Mesenchymal stem cell (in vitro differentiated cells and primary cell): ENCODE results near the gene SH3GL2.
A peak's percentile ranks its signal among the peaks of the same experiment; 100 is the strongest.

Experiments used
- DNase-seq: peaks from one replicate; pipeline ENCODE4 v3.0.0-alpha.2; 2013
- H2AFZ ChIP-seq: one replicate; pipeline ENCODE4 v1.6.1; 2013; ENCODE audit warnings: low read depth, mild to moderate bottlenecking, control low read depth, inconsistent platforms, low read length, moderate library complexity
- H2AK5ac ChIP-seq: 2 replicates; pipeline ENCODE4 v1.6.1; 2013; ENCODE audit warnings: low read length, moderate library complexity, mild to moderate bottlenecking, inconsistent platforms; ENCODE audit not compliant: severe bottlenecking
- H2BK120ac ChIP-seq: one replicate; pipeline ENCODE4 v1.6.1; 2013; ENCODE audit warnings: low read depth, mild to moderate bottlenecking, inconsistent platforms, low read length, moderate library complexity
- H2BK12ac ChIP-seq, 2 experiments: one replicate each; pipeline ENCODE4 v1.6.1; 2013; ENCODE audit warnings: inconsistent platforms in 2 of 2, low read length in 2 of 2, mild to moderate bottlenecking in 2 of 2, moderate library complexity in 2 of 2, control low read depth in 1 of 2
- H2BK15ac ChIP-seq: one replicate; pipeline ENCODE4 v1.6.1; 2013; ENCODE audit warnings: mild to moderate bottlenecking, low read depth, inconsistent platforms; ENCODE audit not compliant: poor library complexity, severe bottlenecking
- H2BK5ac ChIP-seq: 2 replicates; pipeline ENCODE4 v1.6.1; 2013; ENCODE audit warnings: low read depth, mild to moderate bottlenecking, low read length, control low read depth, inconsistent platforms; ENCODE audit not compliant: poor library complexity, severe bottlenecking
- H3K14ac ChIP-seq, 2 experiments: one replicate each; pipeline ENCODE4 v1.6.1; 2013; ENCODE audit warnings: inconsistent platforms in 2 of 2, low read length in 2 of 2, control low read depth in 1 of 2, mild to moderate bottlenecking in 1 of 2, moderate library complexity in 1 of 2
- H3K18ac ChIP-seq, 2 experiments: one replicate each; pipeline ENCODE4 v1.6.1; 2013; ENCODE audit warnings: inconsistent platforms in 2 of 2, low read length in 2 of 2, control low read depth in 1 of 2, low read depth in 1 of 2, mild to moderate bottlenecking in 1 of 2
- H3K23ac ChIP-seq, 2 experiments: one replicate each; pipeline ENCODE4 v1.6.1; 2013; ENCODE audit warnings: inconsistent platforms in 2 of 2, low read length in 2 of 2, mild to moderate bottlenecking in 2 of 2, moderate library complexity in 2 of 2, control low read depth in 1 of 2
- H3K27ac ChIP-seq: 2 replicates; pipeline ENCODE4 v1.5.1; 2013; ENCODE audit warnings: mild to moderate bottlenecking, moderate library complexity, low read length, control low read depth, inconsistent platforms; ENCODE audit not compliant: poor library complexity, severe bottlenecking
- H3K27me3 ChIP-seq, 2 experiments: 2 replicates each; pipeline versions ENCODE4 v1.6.1 to v1.7.0; 2013; ENCODE audit warnings: low read length in 2 of 2, mild to moderate bottlenecking in 2 of 2, moderate library complexity in 2 of 2, control low read depth in 1 of 2, inconsistent platforms in 1 of 2; ENCODE audit not compliant: control insufficient read depth in 1 of 2, insufficient read depth in 1 of 2
- H3K36me3 ChIP-seq, 2 experiments: 2 replicates each; pipeline versions ENCODE4 v1.6.1 to v1.7.0; 2013; ENCODE audit warnings: low read length in 2 of 2, control low read depth in 1 of 2, inconsistent platforms in 1 of 2, low read depth in 1 of 2, mild to moderate bottlenecking in 1 of 2; ENCODE audit not compliant: insufficient read depth in 2 of 2, control insufficient read depth in 1 of 2
- H3K4ac ChIP-seq, 2 experiments: one replicate each; pipeline ENCODE4 v1.6.1; 2013; ENCODE audit warnings: inconsistent platforms in 2 of 2, low read length in 2 of 2, mild to moderate bottlenecking in 2 of 2, moderate library complexity in 2 of 2, control low read depth in 1 of 2, low read depth in 1 of 2
- H3K4me1 ChIP-seq: 2 replicates; pipeline ENCODE4 v1.6.1; 2013; ENCODE audit warnings: low read depth, low read length, control low read depth; ENCODE audit not compliant: control insufficient read depth, insufficient read depth
- H3K4me2 ChIP-seq: 2 replicates; pipeline ENCODE4 v1.6.1; 2013; ENCODE audit warnings: low read length, mild to moderate bottlenecking, inconsistent platforms; ENCODE audit not compliant: poor library complexity, severe bottlenecking
- H3K4me3 ChIP-seq, 2 experiments: 2 replicates each; pipeline versions ENCODE4 v1.5.1 to v1.7.0; 2013; ENCODE audit warnings: low read length in 2 of 2, mild to moderate bottlenecking in 2 of 2, control low read depth in 1 of 2, low read depth in 1 of 2; ENCODE audit not compliant: insufficient read depth in 1 of 2
- H3K79me1 ChIP-seq: replicated peaks from 2 replicates; pipeline ENCODE4 v1.6.1; 2013; ENCODE audit warnings: mild to moderate bottlenecking, control low read depth, low read length, inconsistent platforms; ENCODE audit not compliant: poor library complexity, severe bottlenecking
- H3K9ac ChIP-seq: 2 replicates; pipeline ENCODE4 v1.7.0; 2013; ENCODE audit warnings: mild to moderate bottlenecking, low read length, moderate library complexity
- H3K9me3 ChIP-seq: 2 replicates; pipeline ENCODE4 v1.7.0; 2013; ENCODE audit warnings: mild to moderate bottlenecking, low read length; ENCODE audit not compliant: control insufficient read depth
- H4K8ac ChIP-seq: one replicate; pipeline ENCODE4 v1.6.1; 2013; ENCODE audit warnings: inconsistent platforms, mild to moderate bottlenecking, low read length, moderate library complexity
- H4K91ac ChIP-seq: one replicate; pipeline ENCODE4 v1.6.1; 2013; ENCODE audit warnings: mild to moderate bottlenecking, low read length, inconsistent platforms
- WGBS: methylation state at CpG from one replicate; pipeline ENCODE4 v1.1.7; 2013; ENCODE audit warnings: mixed read lengths; 5-methylcytosine and 5-hydroxymethylcytosine counted together

SH3GL2 gene

DNA sequence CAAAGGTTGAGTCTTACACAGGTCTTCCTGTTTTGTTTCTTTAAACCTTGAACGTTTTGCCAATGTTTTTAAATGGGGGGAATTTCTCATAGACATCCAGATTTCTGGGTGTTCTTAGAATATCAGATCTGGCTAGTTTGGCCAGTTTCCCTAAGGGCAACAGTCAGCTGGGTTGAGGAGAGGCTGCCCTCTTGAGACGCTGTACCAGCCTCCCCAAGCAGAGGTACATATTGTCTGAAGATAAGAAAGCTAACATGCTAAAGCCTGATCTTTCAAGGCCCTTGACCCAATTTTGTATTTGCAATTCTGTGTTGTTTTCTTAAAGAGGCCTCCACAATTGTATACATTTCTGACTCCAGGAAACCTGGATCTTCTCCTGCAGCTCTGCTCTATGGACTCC, 21.9 kb upstream of the SH3GL2 start:
- Histone ChIP-seq H3K79me1 (no peaks in the 10 kb centered on the region), H3K23ac (no peak overlapping the region), H2AFZ (no peak overlapping the region), H3K9ac (no peak overlapping the region), H3K9me3 (no peaks in the 10 kb centered on the region), H3K4me3 (no peak overlapping the region), H3K27ac (no peak overlapping the region), H2AK5ac (no peak overlapping the region), H4K8ac (no peak overlapping the region), H2BK120ac (no peak overlapping the region), H2BK12ac (no peak overlapping the region), H3K14ac (no peak overlapping the region), H3K4me2 (no peak overlapping the region), H2BK5ac (no peak overlapping the region), H3K4ac (no peak overlapping the region), H3K4me1 (no peaks in the 10 kb centered on the region), H3K36me3 (no peaks in the 10 kb centered on the region), H3K27me3 (peaks cover 0 to 3% of the 10 kb centered on the region in 2 experiments), H4K91ac (no peak overlapping the region), H3K18ac (no peak overlapping the region), H2BK15ac (no peak overlapping the region)
- no peak for DNase-seq
- WGBS, result 64% methylated on average over 2 of the region's 2 CpGs

DNA sequence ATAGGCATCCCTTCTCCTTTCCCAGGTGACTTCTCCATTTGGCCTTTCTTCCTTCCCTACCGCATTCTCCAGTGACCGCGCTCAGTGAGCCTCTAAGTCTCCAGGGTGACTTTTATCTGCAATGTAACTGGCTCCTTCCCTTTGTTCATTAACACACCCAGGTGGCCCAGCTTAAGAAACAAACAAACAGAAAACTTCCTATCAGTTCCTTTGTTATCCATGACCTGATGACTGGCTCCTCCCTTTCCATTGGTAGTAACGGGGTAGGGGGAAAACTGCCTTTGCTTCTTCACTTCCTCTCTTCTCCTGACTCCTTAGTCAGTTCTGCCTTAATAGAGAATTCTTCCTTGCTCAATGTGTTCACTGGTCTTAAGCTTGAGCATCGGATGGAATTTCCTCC, 7.0 kb upstream of the SH3GL2 start:
- Histone ChIP-seq H2BK120ac (no peak overlapping the region), H2BK5ac (no peak overlapping the region), H3K79me1 (no peaks in the 10 kb centered on the region), H3K4ac (no peak overlapping the region), H3K27ac (no peak overlapping the region), H3K14ac (no peak overlapping the region), H2BK15ac (no peak overlapping the region), H3K27me3 (peaks cover 27 to 36% of the 10 kb centered on the region in 2 experiments), H3K9ac (no peak overlapping the region), H3K23ac (no peak overlapping the region), H4K8ac (no peak overlapping the region), H2BK12ac (no peak overlapping the region), H3K36me3 (no peaks in the 10 kb centered on the region), H3K4me2 (no peak overlapping the region), H3K4me1 (no peaks in the 10 kb centered on the region), H3K4me3 (no peak overlapping the region), H2AK5ac (no peak overlapping the region), H3K9me3 (no peaks in the 10 kb centered on the region), H4K91ac (no peak overlapping the region), H3K18ac (no peak overlapping the region), H2AFZ (peak overlapping the region; percentile 36)
- no peak for DNase-seq
- 71% methylated on average over 5 of the region's 5 CpGs for WGBS

DNA sequence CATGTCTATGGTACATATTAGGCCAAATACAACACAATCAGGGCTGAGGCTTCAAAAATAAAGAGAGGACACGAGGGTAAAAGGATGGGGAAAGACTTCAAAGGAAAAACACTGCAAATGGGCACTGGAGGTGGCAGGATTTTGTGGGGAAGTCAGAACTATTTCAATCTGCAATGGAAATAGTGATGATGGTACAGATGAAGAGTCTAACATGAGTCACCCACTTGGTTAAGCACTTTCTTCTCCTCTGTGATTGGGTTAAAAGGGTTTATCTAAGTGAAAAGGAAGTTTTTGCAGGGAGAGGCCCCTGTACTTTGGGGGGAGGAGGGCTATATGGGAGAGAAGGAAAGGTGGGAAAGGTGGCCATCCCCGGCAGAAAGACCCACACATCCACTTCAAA, 4.5 kb upstream of the SH3GL2 start:
- H3K9ac ChIP-seq, result no peak overlapping the region
- no peak overlapping the region for H3K14ac ChIP-seq
- no peak for DNase-seq
- no peak overlapping the region for H2AFZ ChIP-seq
- no peak overlapping the region for H3K4ac ChIP-seq
- H2BK5ac ChIP-seq, result no peak overlapping the region
- H3K79me1 ChIP-seq, result no peaks in the 10 kb centered on the region
- no peak overlapping the region for H4K8ac ChIP-seq
- no peaks in the 10 kb centered on the region for H3K36me3 ChIP-seq
- WGBS, result 75% methylated on average over 2 of the region's 2 CpGs
- H2AK5ac ChIP-seq, result no peak overlapping the region
- no peaks in the 10 kb centered on the region for H3K9me3 ChIP-seq
- H4K91ac ChIP-seq, result no peak overlapping the region
- H3K4me1 ChIP-seq, result peaks cover 9% of the 10 kb centered on the region
- H3K4me3 ChIP-seq, result no peak overlapping the region
- H2BK120ac ChIP-seq, result no peak overlapping the region
- peaks cover 48 to 60% of the 10 kb centered on the region in 2 experiments for H3K27me3 ChIP-seq
- no peak overlapping the region for H2BK12ac ChIP-seq
- H3K23ac ChIP-seq, result no peak overlapping the region
- H3K18ac ChIP-seq, result no peak overlapping the region
- no peak overlapping the region for H3K27ac ChIP-seq
- H2BK15ac ChIP-seq, result no peak overlapping the region
- no peak overlapping the region for H3K4me2 ChIP-seq

DNA sequence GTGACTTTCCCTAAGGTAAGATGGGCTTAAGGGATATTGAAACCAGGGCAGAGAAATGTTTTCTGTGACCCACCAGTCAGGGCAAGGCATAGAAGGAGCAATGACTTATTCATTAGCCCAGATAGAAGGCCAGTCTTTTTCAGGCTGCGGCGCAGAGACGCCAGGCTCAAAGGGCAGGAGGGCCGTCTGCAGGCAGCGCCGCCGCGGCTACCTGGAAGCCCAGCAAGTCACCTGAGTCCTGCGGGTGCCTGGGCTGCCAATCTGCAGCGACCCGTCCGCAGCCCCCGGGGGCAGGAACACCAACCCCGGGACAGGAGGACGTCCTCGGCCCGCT, 322 bp upstream of the SH3GL2 start:
- Histone ChIP-seq H2AK5ac (no peak overlapping the region), H3K14ac (peak overlapping the region in 1 of 2 experiments; percentile 68), H3K36me3 (no peaks in the 10 kb centered on the region), H3K9me3 (no peaks in the 10 kb centered on the region), H3K79me1 (no peaks in the 10 kb centered on the region), H3K23ac (no peak overlapping the region), H3K4me3 (peak overlapping the region; percentile 60 to 74), H3K4me1 (peaks cover 12% of the 10 kb centered on the region), H3K18ac (no peak overlapping the region), H2BK5ac (no peak overlapping the region), H3K4me2 (peak overlapping the region; percentile 98), H2BK15ac (no peak overlapping the region), H4K8ac (no peak overlapping the region), H2AFZ (peak overlapping the region; percentile 74), H2BK12ac (no peak overlapping the region), H3K27me3 (peaks cover 63 to 80% of the 10 kb centered on the region in 2 experiments), H3K27ac (no peak overlapping the region), H3K4ac (no peak overlapping the region), H2BK120ac (no peak overlapping the region), H4K91ac (no peak overlapping the region), H3K9ac (peak overlapping the region; percentile 18)
- WGBS, result 7% methylated on average over 17 of the region's 17 CpGs
- no peak for DNase-seq
